HEK293 (cell line): ENCODE measurements around the gene DICER1.

ENCODE experiments used
- CTCF ChIP-seq: fragments of 450-650 bp; formaldehyde crosslinking; IDR thresholded peaks from 2 replicates; pipeline ENCODE4 v1.5.1; 2016; ENCODE audit warnings: missing biosample characterization, missing genetic modification characterization
- ZSCAN16 ChIP-seq: fragments of 450-650 bp; formaldehyde crosslinking; IDR thresholded peaks from 2 replicates; pipeline ENCODE4 v1.5.1; 2016; ENCODE audit warnings: missing biosample characterization, missing genetic modification characterization

- TF ChIP-seq CTCF (tag by site-specific recombination) (no peak), ZSCAN16 (tag by site-specific recombination) (no peak)
These were observed 54.7 kb downstream of the DICER1 start for GRCh38 chr14:95102680-95103044.
